GM21526 (cell line): ENCODE measurements around the gene UBE2J2.

Experiments
- ATAC-seq: cut with Tn5 transposase; IDR thresholded peaks from one replicate; pipeline ENCODE4 v1.9.1; 2021; ENCODE audit warnings: moderate library complexity; ENCODE audit not compliant: unreplicated experiment, low FRiP score

UBE2J2 gene

GRCh38 chr1:1282998-1283397, 9.3 kb upstream of the UBE2J2 start:
- ATAC-seq = no peak

- ATAC-seq = no peak
Observed at GRCh38 chr1:1281533-1282321, 8.1 kb upstream of the UBE2J2 start.

DNA sequence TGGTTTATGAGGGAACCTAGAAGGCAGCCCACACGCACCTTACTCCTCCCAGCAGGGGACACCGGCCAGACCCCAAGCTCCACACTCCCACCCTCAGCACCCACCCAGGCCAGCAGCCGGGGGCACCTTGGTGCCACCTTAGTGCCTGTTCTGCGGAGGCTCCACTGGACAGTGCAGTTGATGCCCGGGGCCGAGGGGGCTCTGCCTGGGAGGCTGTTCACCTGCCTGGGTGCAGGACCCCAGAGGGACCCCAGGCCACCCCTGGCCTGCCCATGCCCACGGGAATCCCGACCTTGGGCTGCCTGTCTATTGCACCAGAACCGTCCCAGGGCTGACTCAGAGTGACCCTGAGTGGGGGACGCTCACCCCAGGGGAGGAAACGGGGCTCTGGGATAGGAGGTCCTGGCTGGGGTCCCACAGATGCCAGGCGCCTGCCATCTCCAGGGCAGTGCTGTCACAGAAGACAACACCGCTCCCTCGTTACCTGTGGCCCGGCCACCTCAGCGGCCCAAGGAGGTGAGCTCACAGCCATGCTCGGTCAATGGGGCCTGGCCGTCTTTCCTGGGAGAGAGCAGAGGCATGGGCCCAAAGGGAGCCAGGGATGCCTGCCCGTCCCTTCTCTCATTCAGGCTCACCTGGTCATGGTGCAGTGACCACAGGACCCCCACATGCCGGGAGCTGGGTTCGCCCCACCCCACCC, 7.3 kb upstream of the UBE2J2 start:
- ATAC-seq = no peak

DNA sequence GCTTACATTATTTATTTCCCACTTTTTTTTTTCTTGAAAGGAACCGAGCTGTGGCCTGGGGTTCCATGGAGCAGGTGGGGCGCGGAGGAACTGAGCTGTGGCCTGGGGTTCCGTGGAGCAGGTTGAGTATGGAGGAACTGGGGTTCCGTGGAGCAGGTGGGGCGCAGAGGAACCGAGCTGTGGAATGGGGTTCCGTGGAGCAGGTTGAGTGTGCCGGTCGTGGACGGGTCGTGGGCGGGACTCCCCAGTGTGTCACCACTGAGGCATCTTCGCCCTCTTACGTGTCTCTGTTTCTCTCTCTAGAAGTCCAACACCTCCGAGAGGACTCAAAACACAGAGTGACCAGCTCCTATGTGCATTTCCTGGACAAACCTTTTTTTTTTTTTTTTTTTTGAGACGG, 5.4 kb upstream of the UBE2J2 start:
- ATAC-seq = no peak

DNA sequence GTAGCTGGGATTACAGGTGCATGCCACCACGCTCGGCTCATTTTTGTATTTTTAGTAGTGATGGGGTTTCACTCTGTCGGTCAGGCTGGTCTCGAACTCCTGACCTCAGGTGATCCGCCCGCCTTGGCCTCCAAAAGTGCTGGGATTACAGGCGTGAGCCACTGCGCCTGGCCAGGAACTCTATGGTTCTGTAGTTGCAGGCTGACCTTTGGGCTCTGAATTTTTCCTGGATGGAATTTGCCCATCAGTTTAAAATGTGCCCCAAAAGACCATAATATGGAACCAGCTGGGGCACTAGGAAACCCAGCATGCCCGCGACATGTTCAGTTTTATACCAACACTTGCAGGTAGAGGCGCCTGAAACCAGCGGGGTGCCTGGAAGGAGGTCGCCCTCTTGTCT, 5.0 kb upstream of the UBE2J2 start:
- no peak for ATAC-seq

DNA sequence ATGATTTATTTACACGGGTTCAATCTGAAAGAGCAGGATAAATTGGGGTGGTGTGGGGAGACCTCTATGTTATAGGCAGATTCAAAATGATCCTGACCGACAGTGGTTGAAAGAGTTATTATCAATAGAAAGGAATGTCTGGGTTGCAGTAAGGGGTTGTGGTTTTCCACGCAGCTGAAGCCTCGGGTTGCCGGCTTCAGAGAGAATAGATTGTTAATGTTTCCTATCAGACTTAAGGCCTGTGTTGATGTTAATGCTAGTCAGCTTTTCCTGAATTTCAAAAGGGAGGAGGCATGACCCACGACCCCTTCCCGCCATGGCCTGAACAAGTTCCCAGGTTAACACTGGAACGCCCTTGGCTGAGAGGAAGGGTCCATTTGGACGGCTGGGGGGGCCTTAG, 2.2 kb upstream of the UBE2J2 start:
- ATAC-seq = no peak

- no peak for ATAC-seq
Observed at GRCh38 chr1:1274931-1275431, 1.3 kb upstream of the UBE2J2 start.

DNA sequence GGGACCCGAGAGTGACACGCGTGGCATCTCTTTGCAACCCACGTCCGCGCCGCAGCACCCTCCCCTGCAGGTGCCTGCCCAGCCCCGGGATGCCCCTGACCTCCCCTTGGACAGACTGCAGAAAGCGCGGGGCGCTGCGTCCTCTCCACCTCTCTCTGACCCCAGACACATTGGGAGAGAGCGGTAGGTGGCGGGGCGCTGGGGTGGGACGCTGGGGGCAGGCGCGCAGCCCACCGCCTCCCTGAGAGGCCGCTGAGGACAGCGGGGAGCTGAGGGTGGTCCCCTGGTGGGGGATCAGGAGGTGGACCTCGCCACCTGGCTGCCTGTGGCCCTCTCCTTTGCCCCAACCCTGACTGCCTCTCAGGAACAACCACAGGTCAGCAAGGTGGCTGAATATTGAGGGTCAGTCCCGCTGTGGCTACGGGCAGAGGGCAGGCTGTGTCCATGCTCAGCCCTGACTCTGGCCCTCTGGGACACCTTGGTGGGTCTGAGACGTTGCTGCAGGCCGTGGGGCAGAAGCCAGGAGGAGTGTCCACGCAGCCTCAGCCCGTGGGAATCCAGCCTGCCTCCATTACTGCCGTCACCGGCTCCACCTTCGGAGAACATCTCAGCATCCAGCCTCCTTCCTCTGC, 761 bp upstream of the UBE2J2 start:
- no peak for ATAC-seq

DNA sequence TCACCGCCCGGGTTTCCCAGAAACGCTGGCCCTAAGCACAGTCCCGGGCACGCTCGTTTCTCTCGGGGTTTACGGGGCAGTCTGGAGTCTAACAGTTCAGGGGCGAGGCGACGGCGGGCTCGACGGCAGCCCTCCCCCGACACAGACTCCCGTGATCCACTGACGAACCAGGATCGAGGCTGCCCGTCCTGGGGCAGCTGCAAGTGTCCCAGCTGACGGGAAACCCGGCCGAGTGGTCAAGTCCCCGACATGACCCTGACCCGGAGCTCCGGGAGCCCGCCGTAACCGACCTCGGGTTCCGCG, 494 bp downstream of the UBE2J2 start:
- ATAC-seq = peak; percentile 8

GRCh38 chr1:1272341-1273208, 1.1 kb downstream of the UBE2J2 start:
- no peak for ATAC-seq

DNA sequence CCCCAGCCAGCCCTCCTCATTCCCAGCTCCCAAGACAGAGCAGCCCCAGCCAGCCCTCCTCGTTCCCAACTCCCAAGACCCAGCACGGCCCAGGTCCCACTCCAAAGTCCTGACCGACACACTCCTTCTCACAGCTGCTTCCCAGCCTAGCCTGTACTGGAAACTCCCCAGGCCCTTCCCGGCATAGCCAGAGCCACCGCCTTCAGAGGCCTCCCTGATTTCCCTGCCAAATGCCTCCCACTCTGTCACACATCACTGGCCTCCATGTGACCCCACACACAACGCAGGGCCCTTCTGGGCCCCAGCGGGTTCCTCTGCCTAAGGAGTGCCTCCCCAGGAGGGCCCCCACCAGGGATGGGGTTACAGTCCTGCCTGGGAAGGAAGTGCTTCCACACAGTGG, 2.8 kb downstream of the UBE2J2 start:
- ATAC-seq = no peak

DNA sequence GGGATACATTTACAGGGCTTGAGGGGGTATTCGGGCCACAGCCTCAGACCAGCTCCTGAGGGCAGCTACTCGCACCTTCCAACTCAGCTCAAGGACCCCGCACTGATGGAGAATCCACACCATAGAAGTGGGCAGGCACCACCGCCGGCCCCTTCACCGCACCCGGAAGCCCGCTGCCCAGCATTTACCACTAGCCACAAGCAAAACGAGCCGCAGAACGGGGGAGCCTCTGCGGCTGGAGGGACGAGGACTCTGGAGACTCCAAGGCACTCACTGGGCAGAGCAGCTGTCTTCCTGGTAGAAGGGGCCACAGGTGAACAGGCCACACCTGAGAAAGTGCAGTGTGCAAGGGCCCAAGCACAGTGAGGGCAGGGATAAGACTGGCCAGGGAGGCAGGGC, 5.4 kb downstream of the UBE2J2 start:
- ATAC-seq = no peak

- no peak for ATAC-seq
Observed at GRCh38 chr1:1267488-1268283, 6.0 kb downstream of the UBE2J2 start.

DNA sequence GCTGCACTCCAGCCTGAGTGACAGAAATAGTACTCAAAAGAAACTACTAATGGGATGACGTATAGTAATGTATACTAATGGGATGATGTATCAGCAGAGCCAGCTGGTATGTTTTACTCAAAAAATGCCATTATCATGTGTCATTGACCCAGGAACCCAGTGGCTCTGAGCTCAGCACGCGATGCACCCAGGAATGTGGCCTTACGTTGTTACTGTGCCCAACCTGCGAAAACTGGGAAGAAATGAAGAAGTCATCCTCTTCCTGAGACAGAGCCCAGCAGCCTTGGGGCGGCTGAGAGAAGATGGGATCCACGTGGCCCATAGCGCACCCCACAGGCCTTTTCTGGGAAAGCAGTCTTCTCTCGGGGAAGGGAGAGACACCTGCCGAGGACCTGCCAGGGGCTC, 8.8 kb downstream of the UBE2J2 start:
- ATAC-seq = no peak

DNA sequence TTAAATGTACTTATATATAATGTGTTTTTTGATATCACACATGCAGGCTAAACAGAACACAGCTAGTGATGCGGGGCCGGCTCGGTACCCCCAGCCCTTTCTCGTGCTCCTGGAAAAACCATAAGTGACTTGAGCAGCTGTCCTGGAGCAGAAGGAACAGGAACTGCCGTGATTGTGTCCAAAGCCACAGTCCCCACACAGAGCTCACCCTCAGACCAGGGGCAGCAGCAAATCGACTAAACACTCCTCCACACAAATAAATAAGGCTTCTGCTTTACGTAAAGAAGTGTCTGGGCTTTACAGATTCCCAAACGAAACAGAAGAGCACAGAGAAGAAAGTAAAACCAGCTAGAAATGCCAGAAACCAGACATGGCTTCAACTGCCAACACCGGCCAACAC, 9.6 kb downstream of the UBE2J2 start:
- no peak for ATAC-seq

GRCh38 chr1:1262758-1263157, 10.9 kb downstream of the UBE2J2 start:
- ATAC-seq = no peak

DNA sequence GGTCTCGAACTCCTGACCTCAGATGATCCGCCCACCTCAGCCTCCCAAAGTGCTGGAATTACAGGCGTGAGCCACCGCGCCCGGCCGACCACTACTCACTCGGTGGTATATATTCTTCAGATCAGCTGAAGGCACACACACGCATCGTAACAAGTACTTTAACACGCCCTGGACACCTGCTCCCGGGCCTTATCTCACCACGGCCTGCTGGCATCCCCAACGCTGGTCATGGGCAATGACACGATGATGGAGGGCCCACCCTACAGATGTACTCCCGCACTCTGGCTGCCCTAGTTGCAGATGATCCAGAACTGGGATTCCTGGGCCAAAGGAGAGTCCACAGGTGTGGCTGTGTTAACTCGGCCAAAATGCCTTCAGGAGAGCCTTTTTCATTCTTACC, 11.6 kb downstream of the UBE2J2 start:
- ATAC-seq = no peak

DNA sequence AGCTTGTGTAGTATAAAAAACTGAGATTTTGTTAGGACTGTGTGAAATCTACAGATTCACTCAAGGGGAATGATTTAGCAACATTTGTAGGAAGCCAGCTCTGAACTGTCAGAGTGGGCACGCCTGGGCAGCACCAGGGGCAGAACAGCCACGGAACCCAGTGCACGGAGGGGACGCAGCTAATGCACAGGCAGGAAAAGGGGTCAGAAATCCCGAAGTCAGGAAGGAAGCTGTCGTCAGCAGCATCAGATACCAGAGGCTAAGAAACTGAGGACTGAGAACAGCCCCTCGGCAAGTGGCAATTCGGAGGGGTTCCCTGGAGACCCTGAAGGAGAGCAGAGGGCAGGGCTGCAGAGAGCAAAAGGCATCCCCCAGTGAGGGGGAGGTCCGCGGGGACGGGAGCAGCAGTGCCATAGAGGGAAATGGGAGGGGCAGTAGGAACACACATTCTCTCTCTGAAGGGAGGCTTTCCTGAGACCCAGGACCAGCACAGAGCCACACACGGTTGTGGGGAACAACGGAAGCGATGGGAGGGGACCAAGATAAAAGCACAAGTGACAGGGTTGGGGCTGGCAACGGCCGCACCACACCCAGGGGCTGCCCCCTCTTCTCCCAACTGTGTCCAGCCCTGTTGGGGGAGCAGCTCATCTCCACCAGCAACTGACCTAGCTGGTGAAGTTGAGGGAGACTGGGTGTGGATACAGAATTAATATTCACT, 12.7 kb downstream of the UBE2J2 start:
- no peak for ATAC-seq

GRCh38 chr1:1259951-1260600, 13.6 kb downstream of the UBE2J2 start:
- no peak for ATAC-seq
